Panc1 (cell line): Measurements from ENCODE around the gene FHIT. TPM values are rescaled to one million over a fixed set of nuclear protein-coding genes. Genes with fewer than 3 reads are reported as not detected.

Source experiments
- ATAC-seq: fragments of 200-7000 bp; cut with Tn5 transposase; 2 replicates; pipeline ENCODE4 v1.9.1; 2020; ENCODE audit warnings: mild to moderate bottlenecking, moderate library complexity
- BruUV-seq: library from RNA; stranded (reverse); fragments of 400-500 nt; replicated peaks from 2 replicates; lab custom pipeline; 2021; lab: Mats Ljungman, UMichigan
- CTCF ChIA-PET: fragments of 300-600 bp; sonication (Branson Sonifier 250); formaldehyde crosslinking; loops from one replicate; lab custom pipeline; 2022; ENCODE audit warnings: antibody characterized with exemption; lab: Charles Lee
- POLR2A ChIA-PET: fragments of 300-600 bp; sonication (Branson Sonifier 250); formaldehyde crosslinking; loops from one replicate; lab custom pipeline; 2022; ENCODE audit warnings: antibody characterized with exemption; lab: Charles Lee
- DNase-seq: peaks from one replicate; pipeline ENCODE4 v3.0.0-alpha.2; 2010; ENCODE audit warnings: low read depth, low spot score
- H3K27ac ChIP-seq: 2 replicates; pipeline ENCODE4 v1.5.1; 2011; ENCODE audit warnings: mild to moderate bottlenecking, low read length, inconsistent platforms
- H3K27me3 ChIP-seq: fragments of 200-500 bp; sonication (Bioruptor generic); 2 replicates; pipeline ENCODE4 v1.6.0; 2014; ENCODE audit warnings: low read length, inconsistent platforms; ENCODE audit not compliant: control insufficient read depth, insufficient read depth
- H3K36me3 ChIP-seq: fragments of 200-500 bp; sonication (Bioruptor generic); 2 replicates; pipeline ENCODE4 v1.5.1; 2014; ENCODE audit warnings: inconsistent platforms, mild to moderate bottlenecking, low read length, moderate library complexity; ENCODE audit not compliant: control insufficient read depth, insufficient read depth
- H3K4me1 ChIP-seq: 2 replicates; pipeline ENCODE4 v1.5.1; 2011; ENCODE audit warnings: inconsistent platforms, mild to moderate bottlenecking, low read length, moderate library complexity; ENCODE audit not compliant: control insufficient read depth, insufficient read depth
- H3K4me3 ChIP-seq, 2 experiments: 2 replicates each; pipeline ENCODE4 v1.5.1; 2011 to 2012; ENCODE audit warnings: low read depth in 2 of 2, low read length in 2 of 2, mild to moderate bottlenecking in 2 of 2, inconsistent platforms in 1 of 2, moderate library complexity in 1 of 2
- H3K9me3 ChIP-seq: fragments of 200-500 bp; sonication (Bioruptor generic); 2 replicates; pipeline ENCODE4 v1.5.1; 2014; ENCODE audit warnings: low read depth, mild to moderate bottlenecking, inconsistent platforms, low read length, moderate library complexity; ENCODE audit not compliant: control insufficient read depth, insufficient read depth
- CTCF ChIP-seq: fragments of 450-650 bp; IDR thresholded peaks from 2 replicates; pipeline ENCODE4 v1.5.1; 2017; ENCODE audit warnings: mild to moderate bottlenecking
- POLR2AphosphoS5 ChIP-seq: IDR thresholded peaks from 2 replicates; pipeline ENCODE4 v1.6.1; 2012; ENCODE audit warnings: mild to moderate bottlenecking, low read depth, low read length, moderate library complexity
- REST ChIP-seq, 2 experiments: IDR thresholded peaks; 2 replicates each; pipeline ENCODE4 v1.6.1; 2011 to 2012; ENCODE audit warnings: low read depth in 2 of 2, control low read depth in 1 of 2, low read length in 1 of 2, mild to moderate bottlenecking in 1 of 2, moderate library complexity in 1 of 2; ENCODE audit not compliant: insufficient read depth in 1 of 2
- SIN3A ChIP-seq: IDR thresholded peaks from 2 replicates; pipeline ENCODE4 v1.6.1; 2012; ENCODE audit warnings: low read depth, mild to moderate bottlenecking, low read length, moderate library complexity, borderline replicate concordance; ENCODE audit not compliant: insufficient read depth
- TCF7L2 ChIP-seq: IDR thresholded peaks from 2 replicates; pipeline ENCODE4 v1.6.1; 2011; ENCODE audit warnings: mild to moderate bottlenecking, low read depth, low read length, inconsistent platforms
- in situ Hi-C: cut with HindIII; loops from 2 replicates; pipeline ENCODE4 v1.10.0; 2016; ENCODE audit warnings: low sequenced_read_pairs, low pct_unique_long_range_greater_than_20kb
- intact Hi-C: fragments of 100-400 bp; cut with micrococcal nuclease; formaldehyde crosslinking; loops from one replicate; pipeline ENCODE4 v1.10.0; 2022; ENCODE audit not compliant: unreplicated experiment
- total RNA-seq: library from RNA; stranded (reverse); gene quantifications from one replicate; pipeline ENCODE4 v1.2.1, GENCODE V29; 2021; ENCODE audit not compliant: unreplicated experiment

The FHIT gene
- total RNA-seq, 1 experiment from 2014 or later, result 2.2 TPM

- Histone ChIP-seq H3K36me3 (no peaks in the 10 kb centered on the region), H3K9me3 (no peaks in the 10 kb centered on the region), H3K27me3 (no peaks in the 10 kb centered on the region), H3K4me1 (no peaks in the 10 kb centered on the region), H3K27ac (no peak overlapping the region), H3K4me3 (no peak overlapping the region)
- in situ Hi-C loops, result no loop called here
- ATAC-seq (no peak), DNase-seq (no peak)
- TF ChIP-seq CTCF (no peak), TCF7L2 (no peak), REST (IDR thresholded peaks at IDR 0.05; ENCODE audit: insufficient read depth in 1 of 2, low read depth in 2 of 2, low read length in 1 of 2) (no peak), SIN3A (no peak)
- ChIA-PET POLR2A (no interaction called here), CTCF (no interaction called here)
- no TSS peak for BruUV-seq
- intact Hi-C loops, result no loop called here
Measured at GRCh38 chr3:61222467-61222866, 28.8 kb downstream of the FHIT start.

- Histone ChIP-seq H3K27ac (no peak overlapping the region), H3K4me3 (no peak overlapping the region), H3K36me3 (no peaks in the 10 kb centered on the region), H3K4me1 (no peaks in the 10 kb centered on the region), H3K9me3 (no peaks in the 10 kb centered on the region), H3K27me3 (no peaks in the 10 kb centered on the region)
- DNase-seq (no peak), ATAC-seq (no peak)
- in situ Hi-C loops, result no loop called here
- BruUV-seq, result no TSS peak
- intact Hi-C loops, result no loop called here
- ChIA-PET CTCF (no interaction called here), POLR2A (no interaction called here)
- TF ChIP-seq TCF7L2 (no peak), REST (IDR thresholded peaks at IDR 0.05; ENCODE audit: insufficient read depth in 1 of 2, low read depth in 2 of 2, low read length in 1 of 2) (no peak), SIN3A (no peak), CTCF (no peak), POLR2AphosphoS5 (no peak)
Measured at GRCh38 chr3:61221759-61222362, 29.4 kb downstream of the FHIT start.
